Neural progenitor cell (in vitro differentiated cells): ENCODE results near the gene DBR1. TPM values are rescaled to one million over a fixed set of nuclear protein-coding genes. Genes with fewer than 3 reads are reported as not detected.

ENCODE experiments used
- DNase-seq: peaks from one replicate; pipeline ENCODE4 v3.0.0-alpha.2; 2016; ENCODE audit warnings: low spot score
- H2AFZ ChIP-seq: fragments of 200-600 bp; sonication (generic); replicated peaks from 2 replicates; pipeline ENCODE4 v1.6.1; 2016; ENCODE audit warnings: antibody characterized with exemption
- H3F3A ChIP-seq: fragments of 200-600 bp; sonication (generic); 2 replicates; pipeline ENCODE4 v1.6.1; 2016; ENCODE audit warnings: antibody characterized with exemption, low read depth
- H3K27ac ChIP-seq: fragments of 200-600 bp; sonication (generic); 2 replicates; pipeline ENCODE4 v1.5.1; 2016; ENCODE audit warnings: mild to moderate bottlenecking
- H3K27me3 ChIP-seq: fragments of 200-600 bp; sonication (generic); 2 replicates; pipeline ENCODE4 v1.6.1; 2016; ENCODE audit warnings: mild to moderate bottlenecking, moderate library complexity
- H3K36me3 ChIP-seq: fragments of 200-600 bp; sonication (generic); 2 replicates; pipeline ENCODE4 v1.5.1; 2016
- H3K4me1 ChIP-seq: fragments of 200-600 bp; sonication (generic); 2 replicates; pipeline ENCODE4 v1.6.1; 2016; ENCODE audit warnings: mixed run types
- H3K4me2 ChIP-seq: fragments of 200-600 bp; sonication (generic); 2 replicates; pipeline ENCODE4 v1.6.1; 2016
- H3K4me3 ChIP-seq: fragments of 200-600 bp; sonication (generic); 2 replicates; pipeline ENCODE4 v1.5.1; 2016
- H3K79me2 ChIP-seq: fragments of 200-600 bp; sonication (generic); 2 replicates; pipeline ENCODE4 v1.6.1; 2016; ENCODE audit warnings: low read depth
- H3K9ac ChIP-seq: fragments of 200-600 bp; sonication (generic); 2 replicates; pipeline ENCODE4 v1.6.1; 2016
- H3K9me3 ChIP-seq: fragments of 200-600 bp; sonication (generic); 2 replicates; pipeline ENCODE4 v1.5.1; 2016; ENCODE audit warnings: low read depth
- H4K20me1 ChIP-seq: fragments of 200-600 bp; sonication (generic); 2 replicates; pipeline ENCODE4 v1.6.1; 2016; ENCODE audit warnings: low read depth
- H3K27ac Mint-ChIP-seq: 3 replicates; pipeline ENCODE4 v1.8.0; 2021; ENCODE audit warnings: mixed read lengths
- H3K27me3 Mint-ChIP-seq: 2 replicates; pipeline ENCODE4 v1.8.0; 2022; ENCODE audit warnings: low read depth, mild to moderate bottlenecking, inconsistent platforms, moderate library complexity, mixed read lengths; ENCODE audit not compliant: insufficient read depth
- H3K36me3 Mint-ChIP-seq: 3 replicates; pipeline ENCODE4 v1.8.0; 2021; ENCODE audit warnings: mixed read lengths
- H3K4me1 Mint-ChIP-seq: 3 replicates; pipeline ENCODE4 v1.8.0; 2021; ENCODE audit warnings: mixed read lengths
- H3K4me3 Mint-ChIP-seq: 3 replicates; pipeline ENCODE4 v1.8.0; 2021; ENCODE audit warnings: mild to moderate bottlenecking, moderate library complexity, mixed read lengths
- H3K9me3 Mint-ChIP-seq: 3 replicates; pipeline ENCODE4 v1.8.0; 2020; ENCODE audit warnings: mixed read lengths
- CTCF ChIP-seq: fragments of 200-600 bp; sonication (generic); IDR thresholded peaks from 2 replicates; pipeline ENCODE4 v1.5.1; 2017; ENCODE audit warnings: antibody characterized with exemption, mild to moderate bottlenecking
- EZH2 ChIP-seq: fragments of 200-600 bp; sonication (generic); IDR thresholded peaks from 2 replicates; pipeline ENCODE4 v1.6.1; 2017; ENCODE audit warnings: antibody characterized with exemption, mild to moderate bottlenecking, moderate library complexity
- EZH2phosphoT487 ChIP-seq: fragments of 200-600 bp; sonication (generic); IDR thresholded peaks from 2 replicates; pipeline ENCODE4 v1.6.1; 2017; ENCODE audit warnings: antibody characterized with exemption
- total RNA-seq: library from RNA; depleted of rRNA; stranded (reverse); fragments of >200 nt; gene quantifications from 2 replicates; pipeline ENCODE4 v1.2.3, GENCODE V29; 2015; ENCODE audit warnings: low replicate concordance

DBR1 gene
- total RNA-seq = 20.2 and 32.1 TPM in 2 replicates

GRCh38 chr3:138174421-138175131 lies at the start of gene DBR1:
Gene DBR1, minus strand, starts transcription at chr3:138174921. Its CDS starts 126 bp downstream, at chr3:138174795.
- DNase-seq = peak; percentile 80
- peaks cover 3% of the 10 kb centered on the region for H3F3A ChIP-seq
- H3K9me3 Mint-ChIP-seq = peaks cover 2% of the 10 kb centered on the region
- H3K4me2 ChIP-seq = peak within 1 kb of the TSS; percentile 94
- H3K4me3 Mint-ChIP-seq = peak within 1 kb of the TSS; percentile 99
- peak within 1 kb of the TSS; percentile 67 for H3K4me3 ChIP-seq
- peak within 1 kb of the TSS; percentile 99 for H2AFZ ChIP-seq
- H3K4me1 Mint-ChIP-seq = peaks cover 20% of the 10 kb centered on the region
- no peaks in the 10 kb centered on the region for H4K20me1 ChIP-seq
- peaks cover 28% of the 10 kb centered on the region for H3K79me2 ChIP-seq
- H3K27ac Mint-ChIP-seq = peak within 1 kb of the TSS; percentile 98
- H3K9ac ChIP-seq = peak within 1 kb of the TSS; percentile 53
- no peaks in the 10 kb centered on the region for H3K9me3 ChIP-seq
- TF ChIP-seq EZH2 (peak; percentile 36), EZH2phosphoT487 (no peak)
- no peaks in the 10 kb centered on the region for H3K36me3 ChIP-seq
- peaks cover 11% of the 10 kb centered on the region for H3K4me1 ChIP-seq
- peaks cover 15% of the 10 kb centered on the region for H3K36me3 Mint-ChIP-seq
- H3K27me3 ChIP-seq = peaks cover 7% of the 10 kb centered on the region
- H3K27ac ChIP-seq = no peak within 1 kb of the TSS
- H3K27me3 Mint-ChIP-seq = no peaks in the 10 kb centered on the region

- Histone ChIP-seq H4K20me1 (peaks cover 47% of the 10 kb centered on the region), H3F3A (no peaks in the 10 kb centered on the region), H3K79me2 (peaks cover 46% of the 10 kb centered on the region), H3K4me2 (no peak overlapping the region), H2AFZ (no peak overlapping the region), H3K9ac (no peak overlapping the region), H3K9me3 (no peaks in the 10 kb centered on the region), H3K4me3 (no peak overlapping the region), H3K27ac (no peak overlapping the region), H3K4me1 (no peaks in the 10 kb centered on the region), H3K36me3 (peaks cover 19% of the 10 kb centered on the region), H3K27me3 (no peaks in the 10 kb centered on the region)
- no peaks in the 10 kb centered on the region for H3K9me3 Mint-ChIP-seq
- no peaks in the 10 kb centered on the region for H3K27me3 Mint-ChIP-seq
- H3K4me1 Mint-ChIP-seq = peaks cover 6% of the 10 kb centered on the region
- DNase-seq = no peak
- H3K4me3 Mint-ChIP-seq = no peak overlapping the region
- TF ChIP-seq EZH2phosphoT487 = no peak
- TF ChIP-seq EZH2 = no peak
- no peak overlapping the region for H3K27ac Mint-ChIP-seq
- peaks cover 17% of the 10 kb centered on the region for H3K36me3 Mint-ChIP-seq
These were observed 48.2 kb upstream of the DBR1 start for GRCh38 chr3:138222942-138223287.

- Histone ChIP-seq H4K20me1 (peaks cover 49% of the 10 kb centered on the region), H2AFZ (no peak overlapping the region), H3K36me3 (peaks cover 19% of the 10 kb centered on the region), H3K4me3 (no peak overlapping the region), H3K9ac (no peak overlapping the region), H3F3A (no peaks in the 10 kb centered on the region), H3K27me3 (no peaks in the 10 kb centered on the region), H3K27ac (no peak overlapping the region), H3K4me1 (no peaks in the 10 kb centered on the region), H3K4me2 (no peak overlapping the region), H3K79me2 (peaks cover 52% of the 10 kb centered on the region), H3K9me3 (no peaks in the 10 kb centered on the region)
- H3K4me3 Mint-ChIP-seq = no peak overlapping the region
- no peaks in the 10 kb centered on the region for H3K27me3 Mint-ChIP-seq
- peaks cover 15% of the 10 kb centered on the region for H3K36me3 Mint-ChIP-seq
- peaks cover 6% of the 10 kb centered on the region for H3K4me1 Mint-ChIP-seq
- H3K27ac Mint-ChIP-seq = no peak overlapping the region
- H3K9me3 Mint-ChIP-seq = no peaks in the 10 kb centered on the region
- DNase-seq = no peak
- TF ChIP-seq CTCF (no peak), EZH2 (no peak), EZH2phosphoT487 (no peak)
These were observed 47.6 kb upstream of the DBR1 start for GRCh38 chr3:138222131-138222941.

- no peak for TF ChIP-seq EZH2phosphoT487
- no peak for TF ChIP-seq CTCF
- no peak for TF ChIP-seq EZH2
- peaks cover 19% of the 10 kb centered on the region for H3K36me3 ChIP-seq
- no peak overlapping the region for H3K9ac ChIP-seq
- H3K27ac ChIP-seq = no peak overlapping the region
- Mint-ChIP-seq H3K4me1 (peaks cover 6% of the 10 kb centered on the region), H3K27ac (no peak overlapping the region), H3K4me3 (no peak overlapping the region), H3K36me3 (peaks cover 15% of the 10 kb centered on the region), H3K9me3 (no peaks in the 10 kb centered on the region), H3K27me3 (no peaks in the 10 kb centered on the region)
- H3K27me3 ChIP-seq = no peaks in the 10 kb centered on the region
- H3F3A ChIP-seq = no peaks in the 10 kb centered on the region
- H3K4me1 ChIP-seq = no peaks in the 10 kb centered on the region
- H3K4me3 ChIP-seq = no peak overlapping the region
- no peak for DNase-seq
- no peak overlapping the region for H2AFZ ChIP-seq
- H4K20me1 ChIP-seq = peaks cover 55% of the 10 kb centered on the region
- peaks cover 66% of the 10 kb centered on the region for H3K79me2 ChIP-seq
- no peak overlapping the region for H3K4me2 ChIP-seq
- H3K9me3 ChIP-seq = no peaks in the 10 kb centered on the region
These were observed 46.1 kb upstream of the DBR1 start for GRCh38 chr3:138220788-138221187.
